T-helper 1 cell treated with Interleukin-12 subunit alpha and Interleukin-12 subunit beta and Interleukin-4 antibody, amounts not matched to agents 30 μg/mL and 1 μg/mL, for 36 hours (primary cell): ENCODE data around the gene OMA1.

Source experiments
- H3K27ac Mint-ChIP-seq: one replicate; pipeline ENCODE4 v1.8.0; 2021; ENCODE audit warnings: mild to moderate bottlenecking, mixed read lengths
- H3K27me3 Mint-ChIP-seq: one replicate; pipeline ENCODE4 v1.8.0; 2021; ENCODE audit warnings: low read depth, mixed read lengths
- H3K36me3 Mint-ChIP-seq: one replicate; pipeline ENCODE4 v1.8.0; 2021; ENCODE audit warnings: low read depth, mixed read lengths
- H3K4me1 Mint-ChIP-seq: one replicate; pipeline ENCODE4 v1.8.0; 2021; ENCODE audit warnings: low read depth, mixed read lengths
- H3K4me3 Mint-ChIP-seq: one replicate; pipeline ENCODE4 v1.8.0; 2021; ENCODE audit warnings: mild to moderate bottlenecking, moderate library complexity, mixed read lengths
- H3K9me3 Mint-ChIP-seq: one replicate; pipeline ENCODE4 v1.8.0; 2021; ENCODE audit warnings: mixed read lengths

Gene OMA1

DNA sequence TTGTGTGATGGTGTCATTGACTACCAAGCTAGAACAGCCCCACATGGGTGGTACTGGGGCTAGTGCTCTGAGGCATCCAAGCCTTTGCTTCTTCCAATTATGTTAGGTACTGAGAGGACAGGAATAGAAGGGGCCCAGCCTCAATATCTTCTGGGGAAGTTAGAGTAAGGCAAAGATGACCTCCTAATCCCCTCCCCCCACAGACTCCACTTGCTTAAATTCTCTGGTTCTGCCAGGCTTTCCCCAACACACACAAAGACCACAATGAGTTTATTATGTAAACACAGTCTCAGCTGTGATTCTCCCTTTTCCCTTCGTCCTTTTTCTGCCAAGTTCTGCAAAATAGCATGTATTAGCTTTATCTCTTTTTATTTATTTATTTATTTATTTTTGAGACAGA lies 33.7 kb upstream of the OMA1 start:
- Mint-ChIP-seq H3K27ac (no peak overlapping the region), H3K27me3 (peaks cover 63% of the 10 kb centered on the region), H3K9me3 (no peaks in the 10 kb centered on the region), H3K36me3 (peaks cover 10% of the 10 kb centered on the region), H3K4me1 (peaks cover 27% of the 10 kb centered on the region), H3K4me3 (no peak overlapping the region)

DNA sequence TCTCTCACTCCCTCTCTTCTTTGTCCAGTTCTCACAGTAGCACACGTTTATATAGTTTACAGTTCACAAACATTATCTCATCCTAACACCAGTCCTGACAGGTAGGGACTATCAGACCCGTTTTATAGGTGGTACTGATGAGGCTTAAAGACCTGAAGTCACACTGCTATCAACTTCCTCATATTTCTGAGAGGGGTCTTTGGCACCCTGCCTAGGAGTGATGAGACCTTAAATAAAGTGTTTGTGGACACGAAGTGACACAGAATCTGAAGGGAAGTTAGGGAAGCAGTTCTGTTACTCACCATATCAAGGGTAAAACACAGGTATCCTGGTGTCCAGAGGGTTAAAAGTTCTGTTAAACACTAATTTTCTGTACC lies 31.1 kb upstream of the OMA1 start:
- Mint-ChIP-seq H3K9me3 (no peaks in the 10 kb centered on the region), H3K27me3 (peaks cover 74% of the 10 kb centered on the region), H3K4me1 (peaks cover 34% of the 10 kb centered on the region), H3K36me3 (peaks cover 10% of the 10 kb centered on the region), H3K27ac (peak overlapping the region; percentile 22), H3K4me3 (peak overlapping the region; percentile 55)

DNA sequence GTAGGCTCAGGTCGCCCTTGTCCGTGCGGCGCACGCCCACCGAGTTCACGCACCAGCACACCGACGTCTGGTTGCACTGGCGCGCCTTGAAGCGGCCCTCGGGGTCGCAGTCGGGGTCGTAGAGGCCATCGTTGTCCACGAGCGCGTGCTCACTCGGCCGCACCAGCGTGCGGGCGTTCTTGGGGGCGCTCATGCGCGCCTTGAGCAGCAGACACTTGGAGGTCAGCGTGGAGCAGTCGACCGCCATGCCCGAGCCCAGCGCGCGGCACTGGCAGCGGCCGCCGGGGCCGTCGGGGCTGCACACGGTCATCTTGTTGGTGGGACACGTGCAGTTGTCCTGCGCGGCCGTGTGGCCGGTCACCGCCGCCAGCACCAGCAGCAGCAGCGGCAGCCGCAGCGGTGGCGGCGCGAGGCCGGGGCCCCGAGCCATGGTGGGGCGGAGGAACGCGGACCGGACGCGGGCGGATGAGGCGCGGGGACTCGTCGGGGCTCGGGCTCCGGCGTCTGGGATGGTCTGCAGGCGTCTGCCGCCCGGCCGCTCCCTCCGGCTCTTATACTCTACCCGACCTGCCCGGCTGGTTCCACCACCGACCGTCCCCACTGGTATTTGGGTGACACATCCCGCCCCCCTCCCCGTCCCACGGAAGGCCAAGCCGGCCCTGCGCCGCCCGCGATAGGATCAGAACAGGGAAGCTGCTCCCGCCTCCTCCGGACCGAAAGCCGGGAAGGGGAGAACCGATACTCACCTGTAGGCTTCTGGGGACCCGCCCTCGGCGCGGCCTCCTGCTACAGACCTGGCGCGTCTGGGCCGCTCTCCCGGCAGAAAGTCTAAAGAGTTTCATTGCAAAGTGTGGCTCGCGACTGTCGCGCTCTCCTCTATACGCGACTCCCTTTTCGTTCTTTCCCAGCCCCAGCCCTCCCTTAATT lies 30.5 kb upstream of the OMA1 start, which contains the start of gene TACSTD2:
TACSTD2 (minus strand) TSS at position 526 of the 927 bp plus-strand sequence; CDS start at position 430, 96 bp downstream.
- Mint-ChIP-seq H3K9me3 (no peaks in the 10 kb centered on the region), H3K27me3 (peaks cover 80% of the 10 kb centered on the region), H3K4me1 (peaks cover 36% of the 10 kb centered on the region), H3K27ac (peak within 1 kb of the TSS; percentile 22), H3K4me3 (peak within 1 kb of the TSS; percentile 72), H3K36me3 (peaks cover 10% of the 10 kb centered on the region)

DNA sequence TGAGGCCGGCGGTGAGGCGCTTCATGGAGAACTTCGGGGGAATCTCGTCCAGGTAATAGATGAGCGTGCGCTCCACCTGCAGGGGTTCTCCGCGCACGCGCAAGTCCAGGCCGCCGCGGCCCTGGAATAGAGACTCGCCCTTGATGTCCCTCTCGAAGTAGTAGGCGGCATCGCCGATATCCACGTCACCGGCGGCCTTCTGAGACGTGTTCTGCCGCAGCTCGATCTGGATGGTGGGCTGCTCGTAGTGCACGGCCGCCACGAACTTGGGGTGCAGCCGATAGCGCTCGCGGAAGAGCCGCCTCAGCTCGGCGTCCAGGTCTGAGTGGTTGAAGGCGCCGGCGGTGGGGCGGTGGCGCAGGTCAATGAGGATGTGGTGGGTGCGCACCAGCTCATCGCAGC lies 29.8 kb upstream of the OMA1 start:
- Mint-ChIP-seq H3K27ac (no peak overlapping the region), H3K27me3 (peaks cover 87% of the 10 kb centered on the region), H3K4me3 (peak overlapping the region; percentile 72), H3K4me1 (peaks cover 36% of the 10 kb centered on the region), H3K36me3 (peaks cover 10% of the 10 kb centered on the region), H3K9me3 (no peaks in the 10 kb centered on the region)

DNA sequence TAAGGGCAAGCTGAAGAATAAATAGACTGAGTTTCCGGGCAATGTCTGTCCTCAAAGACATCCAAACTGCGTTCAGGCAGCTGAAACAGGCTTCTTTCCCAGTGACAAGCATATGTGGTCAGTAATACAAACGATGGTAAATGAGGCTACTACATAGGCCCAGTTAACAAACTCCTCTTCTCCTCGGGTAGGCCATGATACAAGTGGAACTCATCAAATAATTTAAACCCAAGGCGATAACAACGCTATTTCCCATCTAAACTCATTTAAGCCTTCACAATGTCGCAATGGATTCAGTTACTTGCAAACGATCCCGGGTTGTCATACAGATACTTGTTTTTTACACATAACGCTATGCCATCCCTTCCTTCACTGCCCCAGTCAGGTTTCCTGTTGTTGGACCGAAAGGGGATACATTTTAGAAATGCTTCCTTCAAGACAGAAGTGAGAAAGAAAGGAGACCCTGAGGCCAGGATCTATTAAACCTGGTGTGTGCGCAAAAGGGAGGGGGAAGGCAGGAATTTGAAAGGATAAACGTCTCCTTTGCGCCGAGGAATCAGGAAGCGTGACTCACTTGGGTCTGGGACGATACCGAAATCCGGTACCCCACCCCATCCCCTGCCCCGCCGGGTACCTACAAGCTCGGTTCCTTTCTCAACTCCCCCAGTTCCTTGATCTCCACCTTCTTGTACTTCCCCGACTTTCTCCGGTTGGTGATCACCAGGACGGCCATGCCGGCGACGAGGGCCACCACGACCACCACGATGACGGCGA lies 29.2 kb upstream of the OMA1 start:
- H3K9me3 Mint-ChIP-seq: no peaks in the 10 kb centered on the region
- H3K4me1 Mint-ChIP-seq: peaks cover 36% of the 10 kb centered on the region
- H3K36me3 Mint-ChIP-seq: peaks cover 10% of the 10 kb centered on the region
- H3K27ac Mint-ChIP-seq: no peak overlapping the region
- H3K4me3 Mint-ChIP-seq: peak overlapping the region; percentile 72
- peaks cover 89% of the 10 kb centered on the region for H3K27me3 Mint-ChIP-seq

DNA sequence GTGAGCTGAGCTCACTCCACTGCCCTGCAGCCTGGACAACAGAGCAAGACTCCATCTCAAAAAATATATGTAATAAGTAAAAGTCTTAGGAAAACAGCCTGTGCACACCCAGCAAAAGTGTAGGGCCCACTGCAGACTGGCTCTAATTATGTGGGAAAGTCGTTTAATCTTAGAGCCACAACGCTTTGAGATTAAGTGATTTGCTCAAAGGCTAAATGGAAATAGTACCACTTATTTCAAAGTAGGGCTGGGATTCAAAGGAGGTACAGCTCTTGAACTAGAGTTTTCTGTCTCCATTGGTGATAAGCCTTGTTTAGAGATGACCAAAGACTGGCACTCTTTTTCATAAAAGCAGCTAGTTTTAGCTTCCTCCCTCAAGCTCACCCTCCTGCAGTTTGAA lies 28.3 kb upstream of the OMA1 start:
- H3K36me3 Mint-ChIP-seq: peaks cover 10% of the 10 kb centered on the region
- H3K27me3 Mint-ChIP-seq: peaks cover 92% of the 10 kb centered on the region
- peaks cover 36% of the 10 kb centered on the region for H3K4me1 Mint-ChIP-seq
- H3K27ac Mint-ChIP-seq: no peak overlapping the region
- no peaks in the 10 kb centered on the region for H3K9me3 Mint-ChIP-seq
- H3K4me3 Mint-ChIP-seq: no peak overlapping the region

DNA sequence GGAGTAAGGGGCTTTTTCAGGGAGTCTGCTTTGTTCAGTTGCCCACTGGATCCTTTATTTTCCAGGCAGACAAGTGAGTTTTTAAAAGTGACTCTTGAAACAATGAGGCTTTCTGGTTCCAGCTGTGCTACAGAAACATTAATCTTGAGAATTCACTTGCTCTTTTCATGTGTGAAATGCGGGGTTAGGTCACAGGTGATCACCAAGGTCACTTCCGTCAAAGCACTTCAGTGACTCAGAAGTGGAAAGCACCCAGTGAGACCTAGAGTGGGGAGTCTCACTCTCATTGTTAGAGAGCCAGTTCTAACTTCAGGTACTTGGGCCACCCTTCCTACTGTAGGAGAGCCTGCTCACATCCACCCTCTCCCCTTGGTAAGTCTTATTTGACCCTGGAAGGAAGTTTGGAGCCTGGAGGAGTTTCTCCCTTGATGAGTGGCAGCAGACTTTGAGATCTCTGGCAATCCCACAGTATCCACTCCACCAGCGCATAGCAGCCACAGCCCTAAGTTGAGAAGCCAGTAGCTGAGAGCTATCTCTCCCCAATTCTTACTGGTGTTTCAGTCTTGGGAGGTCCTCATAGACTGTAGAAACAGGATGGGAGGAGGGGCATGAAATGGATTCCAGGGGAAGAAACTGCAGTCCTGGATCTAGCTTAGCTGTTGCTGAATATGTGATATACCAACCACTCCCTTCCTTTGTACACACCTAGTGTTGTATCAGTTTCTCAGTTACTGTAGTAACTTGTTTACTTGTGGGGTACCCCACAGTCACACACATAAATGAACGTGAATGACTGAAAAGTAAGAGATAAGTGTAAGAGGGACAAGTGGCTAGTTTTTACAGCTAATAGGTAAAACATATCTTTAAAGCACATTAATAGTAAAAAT lies 27.4 kb upstream of the OMA1 start:
- peak overlapping the region; percentile 38 for H3K4me3 Mint-ChIP-seq
- peak overlapping the region; percentile 76 for H3K27ac Mint-ChIP-seq
- peaks cover 10% of the 10 kb centered on the region for H3K36me3 Mint-ChIP-seq
- no peaks in the 10 kb centered on the region for H3K9me3 Mint-ChIP-seq
- peaks cover 92% of the 10 kb centered on the region for H3K27me3 Mint-ChIP-seq
- H3K4me1 Mint-ChIP-seq: peaks cover 36% of the 10 kb centered on the region

DNA sequence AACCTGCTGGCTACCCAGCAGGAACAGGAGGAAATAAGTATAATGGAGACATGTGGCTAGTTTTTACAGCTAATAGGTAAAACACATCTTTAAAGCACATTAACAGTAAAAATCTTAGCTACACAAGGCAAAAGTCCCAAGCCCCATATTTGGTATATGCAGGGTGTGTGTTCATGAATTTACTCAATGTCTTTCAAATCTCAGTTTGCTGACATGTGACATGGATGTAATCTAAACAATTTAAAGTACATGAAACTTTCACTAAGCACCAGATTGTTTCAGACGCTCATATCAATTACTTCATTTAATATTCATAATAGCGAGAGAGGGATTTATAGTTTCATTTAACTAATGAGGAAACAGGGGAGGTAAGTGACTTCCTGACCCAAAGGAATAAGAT lies 26.6 kb upstream of the OMA1 start:
- Mint-ChIP-seq H3K4me1 (peaks cover 36% of the 10 kb centered on the region), H3K36me3 (peaks cover 10% of the 10 kb centered on the region), H3K27me3 (peaks cover 92% of the 10 kb centered on the region), H3K9me3 (no peaks in the 10 kb centered on the region), H3K27ac (peak overlapping the region; percentile 76), H3K4me3 (no peak overlapping the region)

DNA sequence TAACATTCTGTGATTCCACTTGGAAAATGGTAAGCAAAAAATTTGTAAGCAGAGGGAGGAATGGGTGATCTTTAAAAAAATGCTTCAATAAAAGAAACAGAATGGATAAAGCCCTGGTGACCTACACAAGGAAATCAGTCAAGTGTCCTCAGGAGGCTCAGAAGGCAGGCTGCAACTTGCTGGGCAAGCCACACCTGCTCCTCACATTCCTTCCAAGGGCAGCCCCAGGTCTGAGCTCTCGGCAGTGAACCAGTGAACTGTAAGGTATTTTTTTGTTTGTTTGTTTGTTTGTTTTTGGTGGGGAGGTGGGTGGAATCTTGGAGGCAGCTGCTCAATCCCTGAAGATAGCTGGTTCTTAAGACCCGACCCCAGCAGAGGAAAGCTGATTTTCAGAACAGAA lies 26.2 kb upstream of the OMA1 start:
- Mint-ChIP-seq H3K4me3 (no peak overlapping the region), H3K36me3 (peaks cover 10% of the 10 kb centered on the region), H3K27ac (no peak overlapping the region), H3K4me1 (peaks cover 32% of the 10 kb centered on the region), H3K9me3 (no peaks in the 10 kb centered on the region), H3K27me3 (peaks cover 91% of the 10 kb centered on the region)

DNA sequence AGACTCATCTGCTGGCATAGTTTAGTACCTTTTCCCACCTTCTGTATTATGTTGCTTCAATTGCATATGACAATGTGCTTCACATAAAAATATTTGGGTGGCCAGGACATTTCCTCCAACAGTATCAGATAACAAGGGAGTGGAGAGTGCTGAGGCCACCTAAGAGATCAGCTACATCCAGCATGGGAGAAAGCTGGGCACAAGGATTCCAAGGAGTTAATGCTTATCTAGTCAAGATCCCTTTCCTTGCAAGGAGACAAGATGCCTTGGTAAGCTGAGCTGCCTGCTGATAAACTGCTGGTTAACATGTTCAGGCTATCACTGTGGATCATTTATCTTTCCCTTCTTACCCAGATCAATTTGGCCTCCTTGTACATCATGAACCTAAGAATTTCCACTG lies 25.1 kb upstream of the OMA1 start:
- no peak overlapping the region for H3K4me3 Mint-ChIP-seq
- H3K27me3 Mint-ChIP-seq: peaks cover 94% of the 10 kb centered on the region
- H3K27ac Mint-ChIP-seq: no peak overlapping the region
- peaks cover 28% of the 10 kb centered on the region for H3K4me1 Mint-ChIP-seq
- no peaks in the 10 kb centered on the region for H3K9me3 Mint-ChIP-seq
- H3K36me3 Mint-ChIP-seq: peaks cover 7% of the 10 kb centered on the region

DNA sequence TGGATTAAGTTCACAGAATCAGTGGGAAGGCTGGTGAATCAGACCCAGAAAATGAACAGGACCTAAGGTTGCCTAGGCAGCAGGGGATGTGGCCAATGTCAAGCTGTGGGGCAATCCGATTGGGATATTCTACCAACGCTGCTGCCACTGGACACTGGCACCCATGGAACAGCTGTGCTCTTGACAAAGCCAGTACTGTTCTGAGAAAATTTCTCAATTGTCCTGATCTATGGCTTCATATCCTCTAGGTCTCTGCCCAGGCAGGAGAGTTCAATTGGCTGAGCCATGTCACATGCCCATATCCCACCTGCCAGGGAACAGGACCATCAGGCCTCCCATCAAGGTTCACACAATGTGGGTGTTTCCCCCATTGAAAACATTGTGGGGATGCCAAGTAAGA lies 24.3 kb upstream of the OMA1 start:
- H3K27me3 Mint-ChIP-seq: peaks cover 94% of the 10 kb centered on the region
- H3K4me1 Mint-ChIP-seq: peaks cover 23% of the 10 kb centered on the region
- H3K9me3 Mint-ChIP-seq: no peaks in the 10 kb centered on the region
- no peak overlapping the region for H3K4me3 Mint-ChIP-seq
- no peak overlapping the region for H3K27ac Mint-ChIP-seq
- H3K36me3 Mint-ChIP-seq: peaks cover 3% of the 10 kb centered on the region

DNA sequence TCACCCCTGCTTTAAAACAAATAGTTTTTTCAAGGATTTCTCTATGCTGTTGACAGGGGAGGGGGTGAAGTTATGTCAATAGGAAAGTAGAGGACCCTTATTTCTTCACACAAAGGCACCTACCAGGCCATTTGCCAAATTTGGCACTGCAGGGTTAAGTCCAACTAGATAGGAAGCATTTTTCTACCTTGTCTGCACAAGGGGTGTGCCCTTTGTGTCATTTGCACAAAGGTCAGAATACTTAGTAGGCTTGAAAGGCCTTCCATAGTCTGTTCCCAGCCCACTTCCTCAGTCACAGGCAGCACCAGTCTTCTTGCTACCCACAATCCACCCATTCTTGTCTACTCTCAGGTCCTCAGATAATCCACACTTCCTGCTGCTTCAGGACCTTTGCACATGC lies 23.6 kb upstream of the OMA1 start:
- H3K4me3 Mint-ChIP-seq: no peak overlapping the region
- H3K27ac Mint-ChIP-seq: no peak overlapping the region
- H3K4me1 Mint-ChIP-seq: peaks cover 19% of the 10 kb centered on the region
- H3K36me3 Mint-ChIP-seq: no peaks in the 10 kb centered on the region
- no peaks in the 10 kb centered on the region for H3K9me3 Mint-ChIP-seq
- peaks cover 94% of the 10 kb centered on the region for H3K27me3 Mint-ChIP-seq

DNA sequence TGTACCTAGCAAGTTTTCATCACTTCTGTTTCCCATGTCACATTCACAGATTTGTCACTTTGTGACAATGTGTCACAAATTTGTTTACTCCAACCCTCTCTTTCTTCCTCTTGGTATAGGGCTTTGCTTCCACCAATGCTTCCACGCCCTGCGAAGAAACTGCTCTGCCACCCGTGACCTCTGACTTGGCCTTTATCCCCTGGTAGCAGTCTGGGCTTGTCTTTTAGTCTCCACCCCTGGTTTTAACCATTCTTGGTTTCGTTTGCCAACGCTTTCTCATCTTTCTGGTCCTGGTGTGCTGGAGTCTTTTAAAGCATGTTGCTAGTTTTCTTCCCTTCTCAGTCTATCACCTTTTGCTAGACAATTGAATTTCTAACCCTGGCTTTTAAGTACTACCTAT lies 22.4 kb upstream of the OMA1 start:
- no peak overlapping the region for H3K27ac Mint-ChIP-seq
- no peaks in the 10 kb centered on the region for H3K36me3 Mint-ChIP-seq
- H3K27me3 Mint-ChIP-seq: peaks cover 88% of the 10 kb centered on the region
- no peaks in the 10 kb centered on the region for H3K9me3 Mint-ChIP-seq
- peaks cover 14% of the 10 kb centered on the region for H3K4me1 Mint-ChIP-seq
- no peak overlapping the region for H3K4me3 Mint-ChIP-seq

DNA sequence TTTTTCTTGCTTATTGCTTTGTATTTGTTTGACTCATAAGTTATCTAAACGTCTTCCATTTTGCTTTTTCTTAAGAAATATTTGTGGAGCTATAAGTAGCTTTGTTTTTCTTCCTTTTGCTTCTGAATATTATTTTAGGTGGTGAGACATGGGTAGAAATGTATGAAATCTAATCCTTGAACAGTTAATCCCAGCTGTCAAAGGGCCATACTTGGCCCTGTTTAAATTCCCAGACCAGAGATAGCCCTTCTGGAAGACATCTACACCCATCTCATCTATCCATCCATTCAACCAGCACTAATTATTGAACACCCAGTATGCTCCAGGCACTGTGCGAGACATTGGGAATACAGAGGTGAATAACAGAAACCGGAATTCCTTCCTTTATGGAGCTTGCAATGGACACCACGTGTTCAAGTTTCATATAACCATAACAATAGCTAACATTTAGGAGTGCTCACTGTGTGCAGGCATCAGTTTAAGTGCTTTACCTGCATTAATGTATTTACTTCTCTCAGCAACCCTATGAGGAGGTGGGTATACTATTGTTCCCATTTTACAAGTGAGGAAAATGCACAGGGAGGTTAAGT lies 21.8 kb upstream of the OMA1 start:
- Mint-ChIP-seq H3K4me1 (peaks cover 9% of the 10 kb centered on the region), H3K27me3 (peaks cover 88% of the 10 kb centered on the region), H3K36me3 (no peaks in the 10 kb centered on the region), H3K4me3 (no peak overlapping the region), H3K9me3 (no peaks in the 10 kb centered on the region), H3K27ac (no peak overlapping the region)
